Measurements from ENCODE around the gene TBK1.
A peak's percentile ranks its signal among the peaks of the same experiment; 100 is the strongest.

Gene TBK1

GRCh38 chr12:64525461-64526160, 73.7 kb downstream of the TBK1 start:
- H2AFZ ChIP-seq (ENCODE audit: low read depth, low read length), result no peak overlapping the region
- no peak overlapping the region for H3K4me2 ChIP-seq (ENCODE audit: insufficient read depth, low read length)
- H3K4me3 ChIP-seq (ENCODE audit: low read depth in 1 of 2, low read length in 2 of 2), result no peak overlapping the region
- H3K27me3 ChIP-seq (ENCODE audit: insufficient read depth, low read length, poor library complexity), result no peaks in the 10 kb centered on the region
- H3K9me3 ChIP-seq (ENCODE audit: insufficient read depth, low read length, severe bottlenecking), result no peaks in the 10 kb centered on the region
- no peaks in the 10 kb centered on the region for H3K79me2 ChIP-seq (ENCODE audit: insufficient read depth, low read length)
- DNase-seq (no peak), ATAC-seq (ENCODE audit: insufficient read depth, low read depth) (no peak)
- no peaks in the 10 kb centered on the region for H4K20me1 ChIP-seq (ENCODE audit: insufficient read depth, low read length)
- no peaks in the 10 kb centered on the region for H3K36me3 ChIP-seq (ENCODE audit: insufficient read depth, low read length)
- TF ChIP-seq EZH2 (IDR thresholded peaks at IDR 0.05; ENCODE audit: borderline replicate concordance, low read depth, low read length, severe bottlenecking), result no peak
- no peak for TF ChIP-seq CTCF (IDR thresholded peaks at IDR 0.05; ENCODE audit: borderline replicate concordance, extremely low read depth, low read length, poor library complexity, severe bottlenecking)
- H3K4me1 ChIP-seq (ENCODE audit: insufficient read depth, low read length), result peaks cover 52% of the 10 kb centered on the region
- H3K27ac ChIP-seq (ENCODE audit: low read length), result no peak overlapping the region
- H3K9ac ChIP-seq (ENCODE audit: low read depth, low read length), result no peak overlapping the region

- Histone ChIP-seq H3K9ac (ENCODE audit: low read depth, low read length) (no peak overlapping the region), H3K27me3 (ENCODE audit: insufficient read depth, low read length, poor library complexity) (no peaks in the 10 kb centered on the region), H2AFZ (ENCODE audit: low read depth, low read length) (no peak overlapping the region), H3K9me3 (ENCODE audit: insufficient read depth, low read length, severe bottlenecking) (no peaks in the 10 kb centered on the region), H3K4me1 (ENCODE audit: insufficient read depth, low read length) (peaks cover 39% of the 10 kb centered on the region), H3K79me2 (ENCODE audit: insufficient read depth, low read length) (no peaks in the 10 kb centered on the region), H3K4me3 (ENCODE audit: low read depth in 1 of 2, low read length in 2 of 2) (no peak overlapping the region), H3K4me2 (ENCODE audit: insufficient read depth, low read length) (no peak overlapping the region), H3K36me3 (ENCODE audit: insufficient read depth, low read length) (no peaks in the 10 kb centered on the region), H4K20me1 (ENCODE audit: insufficient read depth, low read length) (no peaks in the 10 kb centered on the region), H3K27ac (ENCODE audit: low read length) (no peak overlapping the region; the same call in 1 of the 2 replicates)
- TF ChIP-seq CTCF (IDR thresholded peaks at IDR 0.05; ENCODE audit: borderline replicate concordance, extremely low read depth, low read length, poor library complexity, severe bottlenecking) (no peak), EZH2 (IDR thresholded peaks at IDR 0.05; ENCODE audit: borderline replicate concordance, low read depth, low read length, severe bottlenecking) (no peak)
- DNase-seq (no peak), ATAC-seq (ENCODE audit: insufficient read depth, low read depth) (no peak)
Measured at GRCh38 chr12:64526859-64527258, 74.9 kb downstream of the TBK1 start.

- Histone ChIP-seq H3K36me3 (ENCODE audit: insufficient read depth, low read length) (no peaks in the 10 kb centered on the region), H3K79me2 (ENCODE audit: insufficient read depth, low read length) (no peaks in the 10 kb centered on the region), H3K9ac (ENCODE audit: low read depth, low read length) (peak overlapping the region; percentile 2; the same call in 1 of the 2 replicates), H3K4me2 (ENCODE audit: insufficient read depth, low read length) (no peak overlapping the region), H4K20me1 (ENCODE audit: insufficient read depth, low read length) (no peaks in the 10 kb centered on the region), H3K4me1 (ENCODE audit: insufficient read depth, low read length) (peaks cover 22% of the 10 kb centered on the region), H3K27me3 (ENCODE audit: insufficient read depth, low read length, poor library complexity) (no peaks in the 10 kb centered on the region), H3K4me3 (ENCODE audit: low read depth in 1 of 2, low read length in 2 of 2) (no peak overlapping the region), H3K27ac (ENCODE audit: low read length) (peak overlapping the region; percentile 60), H3K9me3 (ENCODE audit: insufficient read depth, low read length, severe bottlenecking) (no peaks in the 10 kb centered on the region), H2AFZ (ENCODE audit: low read depth, low read length) (peak overlapping the region; percentile 7)
- DNase-seq (peak; percentile 36), ATAC-seq (ENCODE audit: insufficient read depth, low read depth) (peak; percentile 79)
- no peak for TF ChIP-seq CTCF (IDR thresholded peaks at IDR 0.05; ENCODE audit: borderline replicate concordance, extremely low read depth, low read length, poor library complexity, severe bottlenecking)
- TF ChIP-seq EZH2 (IDR thresholded peaks at IDR 0.05; ENCODE audit: borderline replicate concordance, low read depth, low read length, severe bottlenecking), result no peak
Measured at GRCh38 chr12:64528616-64529015, 76.7 kb downstream of the TBK1 start.
